Measurements from ENCODE around the gene ALPK1. TPM values are rescaled to one million over a fixed set of nuclear protein-coding genes. Genes with fewer than 3 reads are reported as not detected.

Gene ALPK1
- total RNA-seq (2012; rRNA removed), result 8.3 and 15.0 TPM in 2 replicates

GRCh38 chr4:112296949-112297880 is at the start of gene ALPK1:
Gene ALPK1, plus strand, starts transcription at chr4:112297369.
- H3K4me3 ChIP-seq (ENCODE audit: low read length), result peak within 1 kb of the TSS; percentile 65
- H3K4me1 ChIP-seq (ENCODE audit: control insufficient read depth, insufficient read depth, low read length), result peaks cover 4% of the 10 kb centered on the region
- no peaks in the 10 kb centered on the region for H3K9me3 ChIP-seq (replicated peaks; ENCODE audit: low read length)
- H3K4me2 ChIP-seq (ENCODE audit: low read length), result peak within 1 kb of the TSS; percentile 78
- H3K36me3 ChIP-seq (ENCODE audit: insufficient read depth, low read length), result no peaks in the 10 kb centered on the region
- no peaks in the 10 kb centered on the region for H3K27me3 ChIP-seq (ENCODE audit: control insufficient read depth, insufficient read depth, low read length)
- peak within 1 kb of the TSS; percentile 77 for H3K9ac ChIP-seq (ENCODE audit: low read depth, low read length)

DNA sequence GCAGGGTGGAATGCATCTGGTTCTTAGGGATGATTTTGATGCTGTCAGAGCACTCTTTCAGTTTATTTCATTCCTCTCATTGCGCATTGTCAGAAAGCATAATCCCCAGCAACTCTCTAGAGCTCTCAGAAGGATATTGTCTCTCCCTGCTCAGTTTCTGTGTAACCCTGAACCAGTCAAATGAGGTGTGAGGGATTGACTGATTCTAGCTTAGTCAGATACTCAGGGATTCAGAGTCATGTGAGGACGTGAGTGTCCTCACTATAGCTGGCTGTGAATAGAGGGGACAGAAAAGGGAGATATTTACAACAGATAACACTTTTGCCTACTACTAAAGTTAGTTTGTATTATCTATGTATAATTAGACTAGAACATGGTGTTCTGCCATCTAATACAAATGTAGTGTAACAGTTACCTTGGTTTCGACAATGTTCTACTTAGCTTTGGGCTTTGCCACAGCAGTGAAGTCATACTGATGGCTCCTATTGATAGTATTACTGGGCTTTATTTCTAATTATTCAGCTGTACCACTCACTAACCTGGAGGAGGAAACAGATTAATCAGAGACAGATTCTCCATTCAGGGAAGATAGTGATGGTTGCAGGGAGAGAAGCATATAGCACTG is 46.0 kb upstream of the ALPK1 start:
- Histone ChIP-seq H3K9me3 (replicated peaks; ENCODE audit: low read length) (no peaks in the 10 kb centered on the region), H3K4me1 (ENCODE audit: control insufficient read depth, insufficient read depth, low read length) (no peaks in the 10 kb centered on the region), H3K27me3 (ENCODE audit: control insufficient read depth, insufficient read depth, low read length) (no peaks in the 10 kb centered on the region), H3K9ac (ENCODE audit: low read depth, low read length) (no peak overlapping the region), H3K4me2 (ENCODE audit: low read length) (no peak overlapping the region), H3K36me3 (ENCODE audit: insufficient read depth, low read length) (peaks cover 4% of the 10 kb centered on the region), H3K4me3 (ENCODE audit: low read length) (no peak overlapping the region)

DNA sequence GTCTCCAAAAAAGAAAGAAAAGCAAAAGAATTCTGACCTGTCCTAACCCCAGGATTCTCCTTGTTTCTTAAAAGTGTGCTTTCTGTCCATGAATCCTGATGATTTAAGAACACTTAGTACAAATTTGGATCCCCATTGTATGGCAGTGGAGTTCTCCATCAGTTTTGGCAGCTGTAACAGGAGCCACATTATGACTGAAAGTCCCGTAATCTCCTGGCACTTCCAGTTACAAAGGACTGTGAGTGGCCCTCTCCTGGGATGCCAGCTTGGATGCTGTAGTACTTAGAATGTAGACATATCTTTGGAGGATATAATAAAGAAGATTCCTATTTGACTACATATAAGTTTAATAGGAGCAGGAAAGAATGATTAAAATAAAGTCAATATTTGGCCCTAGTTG is 44.9 kb upstream of the ALPK1 start:
- Histone ChIP-seq H3K4me1 (ENCODE audit: control insufficient read depth, insufficient read depth, low read length) (no peaks in the 10 kb centered on the region), H3K36me3 (ENCODE audit: insufficient read depth, low read length) (peaks cover 4% of the 10 kb centered on the region), H3K27me3 (ENCODE audit: control insufficient read depth, insufficient read depth, low read length) (no peaks in the 10 kb centered on the region), H3K9me3 (replicated peaks; ENCODE audit: low read length) (no peaks in the 10 kb centered on the region), H3K4me3 (ENCODE audit: low read length) (no peak overlapping the region), H3K9ac (ENCODE audit: low read depth, low read length) (no peak overlapping the region), H3K4me2 (ENCODE audit: low read length) (no peak overlapping the region)

GRCh38 chr4:112253382-112254000 is 43.7 kb upstream of the ALPK1 start:
- H3K27me3 ChIP-seq (ENCODE audit: control insufficient read depth, insufficient read depth, low read length), result no peaks in the 10 kb centered on the region
- H3K4me1 ChIP-seq (ENCODE audit: control insufficient read depth, insufficient read depth, low read length), result no peaks in the 10 kb centered on the region
- peaks cover 4% of the 10 kb centered on the region for H3K36me3 ChIP-seq (ENCODE audit: insufficient read depth, low read length)

GRCh38 chr4:112257098-112257497 is 40.1 kb upstream of the ALPK1 start:
- H3K27me3 ChIP-seq (ENCODE audit: control insufficient read depth, insufficient read depth, low read length), result no peaks in the 10 kb centered on the region
- H3K4me3 ChIP-seq (ENCODE audit: low read length), result no peak overlapping the region
- H3K4me2 ChIP-seq (ENCODE audit: low read length), result no peak overlapping the region
- H3K9me3 ChIP-seq (replicated peaks; ENCODE audit: low read length), result no peaks in the 10 kb centered on the region
- H3K9ac ChIP-seq (ENCODE audit: low read depth, low read length), result no peak overlapping the region
- H3K36me3 ChIP-seq (ENCODE audit: insufficient read depth, low read length), result peaks cover 7% of the 10 kb centered on the region
- no peaks in the 10 kb centered on the region for H3K4me1 ChIP-seq (ENCODE audit: control insufficient read depth, insufficient read depth, low read length)

More at GRCh38 chr4:112253382-112254000, 43.7 kb upstream of the ALPK1 start:
- Histone ChIP-seq H3K4me3 (ENCODE audit: low read length) (no peak overlapping the region), H3K9ac (ENCODE audit: low read depth, low read length) (no peak overlapping the region), H3K4me2 (ENCODE audit: low read length) (no peak overlapping the region), H3K9me3 (replicated peaks; ENCODE audit: low read length) (no peaks in the 10 kb centered on the region)

DNA sequence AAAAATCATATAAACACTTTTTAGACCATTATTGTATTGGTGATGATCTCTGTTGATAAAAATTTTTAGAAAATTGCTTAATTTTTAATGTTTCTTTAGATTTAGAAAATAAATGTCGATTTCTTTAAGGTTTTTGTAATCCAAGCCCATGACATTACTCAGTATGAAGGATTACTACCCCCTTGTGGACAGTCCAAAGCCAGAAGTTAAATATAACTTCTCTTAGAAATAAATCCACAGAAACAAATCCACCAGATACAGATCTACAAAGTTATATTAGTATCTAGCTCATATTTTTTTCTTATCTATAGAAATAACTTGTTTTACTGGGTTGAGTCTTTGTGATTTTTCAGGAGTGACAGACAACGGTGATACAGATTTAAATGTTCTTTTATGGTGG is 30.3 kb upstream of the ALPK1 start:
- Histone ChIP-seq H3K9me3 (replicated peaks; ENCODE audit: low read length) (no peaks in the 10 kb centered on the region), H3K27me3 (ENCODE audit: control insufficient read depth, insufficient read depth, low read length) (no peaks in the 10 kb centered on the region), H3K4me1 (ENCODE audit: control insufficient read depth, insufficient read depth, low read length) (peaks cover 13% of the 10 kb centered on the region), H3K4me2 (ENCODE audit: low read length) (no peak overlapping the region), H3K36me3 (ENCODE audit: insufficient read depth, low read length) (peaks cover 3% of the 10 kb centered on the region), H3K4me3 (ENCODE audit: low read length) (no peak overlapping the region), H3K9ac (ENCODE audit: low read depth, low read length) (no peak overlapping the region)

DNA sequence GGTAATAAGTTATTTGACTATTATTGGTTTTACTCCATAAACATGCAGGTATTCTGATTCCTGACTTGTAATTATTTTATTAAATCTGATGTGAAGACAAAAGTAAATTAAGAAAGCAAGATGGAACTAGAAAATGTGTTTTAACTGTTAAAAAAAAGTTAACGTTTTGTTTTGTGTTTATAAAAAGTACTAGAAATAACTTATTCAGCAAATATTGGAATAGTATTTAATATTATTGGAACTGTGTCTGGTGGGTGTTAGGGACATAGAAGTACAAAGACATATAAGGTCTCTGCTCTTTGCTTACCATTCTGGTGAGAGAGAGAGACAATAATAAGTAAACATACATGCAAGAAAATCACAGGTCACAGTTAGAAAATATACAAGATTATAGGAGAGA is 27.1 kb upstream of the ALPK1 start:
- Histone ChIP-seq H3K9me3 (replicated peaks; ENCODE audit: low read length) (no peaks in the 10 kb centered on the region), H3K36me3 (ENCODE audit: insufficient read depth, low read length) (no peaks in the 10 kb centered on the region), H3K4me2 (ENCODE audit: low read length) (no peak overlapping the region), H3K4me3 (ENCODE audit: low read length) (no peak overlapping the region), H3K27me3 (ENCODE audit: control insufficient read depth, insufficient read depth, low read length) (no peaks in the 10 kb centered on the region), H3K4me1 (ENCODE audit: control insufficient read depth, insufficient read depth, low read length) (peaks cover 20% of the 10 kb centered on the region), H3K9ac (ENCODE audit: low read depth, low read length) (no peak overlapping the region)

- no peaks in the 10 kb centered on the region for H3K9me3 ChIP-seq (replicated peaks; ENCODE audit: low read length)
- H3K4me3 ChIP-seq (ENCODE audit: low read length), result no peak overlapping the region
- H3K4me1 ChIP-seq (ENCODE audit: control insufficient read depth, insufficient read depth, low read length), result peaks cover 20% of the 10 kb centered on the region
- no peak overlapping the region for H3K4me2 ChIP-seq (ENCODE audit: low read length)
- no peaks in the 10 kb centered on the region for H3K36me3 ChIP-seq (ENCODE audit: insufficient read depth, low read length)
- H3K9ac ChIP-seq (ENCODE audit: low read depth, low read length), result no peak overlapping the region
- no peaks in the 10 kb centered on the region for H3K27me3 ChIP-seq (ENCODE audit: control insufficient read depth, insufficient read depth, low read length)
These were observed 26.3 kb upstream of the ALPK1 start for GRCh38 chr4:112270640-112271421.

- H3K4me2 ChIP-seq (ENCODE audit: low read length), result no peak overlapping the region
- no peak overlapping the region for H3K9ac ChIP-seq (ENCODE audit: low read depth, low read length)
- peaks cover 20% of the 10 kb centered on the region for H3K4me1 ChIP-seq (ENCODE audit: control insufficient read depth, insufficient read depth, low read length)
- no peaks in the 10 kb centered on the region for H3K9me3 ChIP-seq (replicated peaks; ENCODE audit: low read length)
- H3K36me3 ChIP-seq (ENCODE audit: insufficient read depth, low read length), result peaks cover 5% of the 10 kb centered on the region
- H3K4me3 ChIP-seq (ENCODE audit: low read length), result no peak overlapping the region
- H3K27me3 ChIP-seq (ENCODE audit: control insufficient read depth, insufficient read depth, low read length), result no peaks in the 10 kb centered on the region
These were observed 24.9 kb upstream of the ALPK1 start for GRCh38 chr4:112272292-112272691.

- no peak overlapping the region for H3K4me3 ChIP-seq (ENCODE audit: low read length)
- no peak overlapping the region for H3K4me2 ChIP-seq (ENCODE audit: low read length)
- H3K4me1 ChIP-seq (ENCODE audit: control insufficient read depth, insufficient read depth, low read length), result peaks cover 20% of the 10 kb centered on the region
- H3K27me3 ChIP-seq (ENCODE audit: control insufficient read depth, insufficient read depth, low read length), result no peaks in the 10 kb centered on the region
- H3K9me3 ChIP-seq (replicated peaks; ENCODE audit: low read length), result no peaks in the 10 kb centered on the region
- H3K36me3 ChIP-seq (ENCODE audit: insufficient read depth, low read length), result peaks cover 5% of the 10 kb centered on the region
- H3K9ac ChIP-seq (ENCODE audit: low read depth, low read length), result no peak overlapping the region
These were observed 22.2 kb upstream of the ALPK1 start for GRCh38 chr4:112274959-112275358.

DNA sequence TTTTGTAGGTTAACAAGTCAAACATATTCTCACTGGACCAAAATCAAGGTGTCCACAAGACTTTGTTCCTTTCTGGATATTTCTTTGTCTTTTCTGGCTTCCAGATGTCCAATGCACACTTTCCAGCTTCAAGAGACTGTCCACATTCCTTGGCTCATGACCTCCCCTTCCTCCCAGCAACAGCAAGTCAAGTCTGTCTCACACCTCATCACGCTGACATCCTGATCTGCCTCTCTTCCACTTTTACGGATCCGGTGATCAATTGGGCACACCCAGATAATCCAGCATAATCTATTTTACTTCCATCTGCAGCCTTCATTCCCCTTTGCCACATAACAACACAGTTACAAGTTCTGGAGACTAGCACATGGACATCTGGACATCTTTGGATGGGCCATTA is 21.1 kb upstream of the ALPK1 start:
- no peaks in the 10 kb centered on the region for H3K27me3 ChIP-seq (ENCODE audit: control insufficient read depth, insufficient read depth, low read length)
- H3K4me3 ChIP-seq (ENCODE audit: low read length), result no peak overlapping the region
- H3K36me3 ChIP-seq (ENCODE audit: insufficient read depth, low read length), result peaks cover 5% of the 10 kb centered on the region
- no peak overlapping the region for H3K4me2 ChIP-seq (ENCODE audit: low read length)
- no peaks in the 10 kb centered on the region for H3K9me3 ChIP-seq (replicated peaks; ENCODE audit: low read length)
- peaks cover 10% of the 10 kb centered on the region for H3K4me1 ChIP-seq (ENCODE audit: control insufficient read depth, insufficient read depth, low read length)
- H3K9ac ChIP-seq (ENCODE audit: low read depth, low read length), result no peak overlapping the region
